HEK293T (cell line): Measurements from ENCODE around the gene MAP3K5.

Source experiments
- ARNT ChIP-seq: fragments of 450-650 bp; IDR thresholded peaks from 2 replicates; pipeline ENCODE4 v1.6.1; 2017; ENCODE audit warnings: mild to moderate bottlenecking
- BHLHE40 ChIP-seq: fragments of 450-650 bp; IDR thresholded peaks from 2 replicates; pipeline ENCODE4 v1.6.1; 2016; ENCODE audit warnings: mild to moderate bottlenecking, moderate library complexity, borderline replicate concordance
- FOXM1 ChIP-seq: fragments of 450-650 bp; IDR thresholded peaks from 2 replicates; pipeline ENCODE4 v1.6.1; 2017; ENCODE audit warnings: mild to moderate bottlenecking, borderline replicate concordance
- SP1 ChIP-seq: fragments of 450-650 bp; IDR thresholded peaks from 2 replicates; pipeline ENCODE4 v1.6.1; 2017
- TARDBP ChIP-seq: fragments of 450-650 bp; IDR thresholded peaks from 2 replicates; pipeline ENCODE4 v1.6.1; 2016

GRCh38 chr6:136773473-136773796, 18.8 kb downstream of the MAP3K5 start:
- TF ChIP-seq TARDBP (no peak), ARNT (no peak), FOXM1 (no peak), SP1 (no peak), BHLHE40 (no peak)
